PC-3 (cell line): ENCODE results near the gene IRF2.

ENCODE experiments used
- EZH2 ChIP-seq: fragments of 300-600 bp; sonication (generic); IDR thresholded peaks from one replicate; pipeline ENCODE4 v1.6.1; 2017; ENCODE audit warnings: antibody characterized with exemption, mild to moderate bottlenecking, low read length; ENCODE audit not compliant: unreplicated experiment
- EZH2phosphoT487 ChIP-seq: fragments of 300-600 bp; sonication (generic); IDR thresholded peaks from 2 replicates; pipeline ENCODE4 v1.6.1; 2018; ENCODE audit warnings: mild to moderate bottlenecking, antibody characterized with exemption, low read length, borderline replicate concordance
- TF ChIP-seq, protein P1 (sequence below): fragments of 300-600 bp; sonication (generic); conservative IDR thresholded peaks from 2 replicates; pipeline ENCODE4 v1.5.1; 2017; ENCODE audit warnings: antibody characterized with exemption, low read depth, mild to moderate bottlenecking, low read length

DNA sequence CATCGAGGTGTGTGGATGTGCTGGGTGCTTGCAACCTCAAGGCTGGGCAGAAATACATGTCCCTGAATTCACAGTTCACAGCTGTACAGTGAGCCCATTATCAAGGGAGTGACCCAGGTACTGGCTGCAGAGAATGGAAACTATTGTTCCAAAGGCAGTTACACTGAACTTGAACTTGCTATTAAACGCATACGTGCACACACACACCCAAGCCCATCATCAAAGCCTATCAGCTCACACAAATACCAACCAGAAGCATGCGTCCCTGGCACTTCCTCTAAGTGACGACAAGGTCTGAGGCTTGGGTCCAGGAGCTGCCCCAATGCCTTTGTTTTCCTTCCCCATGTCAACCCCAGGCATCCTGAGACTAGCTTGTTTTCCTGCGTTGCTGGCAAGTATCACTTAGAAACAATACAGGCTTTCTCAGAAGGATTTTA, 88.6 kb downstream of the IRF2 start:
- no peak for TF ChIP-seq EZH2
- TF ChIP-seq, protein P1, sequence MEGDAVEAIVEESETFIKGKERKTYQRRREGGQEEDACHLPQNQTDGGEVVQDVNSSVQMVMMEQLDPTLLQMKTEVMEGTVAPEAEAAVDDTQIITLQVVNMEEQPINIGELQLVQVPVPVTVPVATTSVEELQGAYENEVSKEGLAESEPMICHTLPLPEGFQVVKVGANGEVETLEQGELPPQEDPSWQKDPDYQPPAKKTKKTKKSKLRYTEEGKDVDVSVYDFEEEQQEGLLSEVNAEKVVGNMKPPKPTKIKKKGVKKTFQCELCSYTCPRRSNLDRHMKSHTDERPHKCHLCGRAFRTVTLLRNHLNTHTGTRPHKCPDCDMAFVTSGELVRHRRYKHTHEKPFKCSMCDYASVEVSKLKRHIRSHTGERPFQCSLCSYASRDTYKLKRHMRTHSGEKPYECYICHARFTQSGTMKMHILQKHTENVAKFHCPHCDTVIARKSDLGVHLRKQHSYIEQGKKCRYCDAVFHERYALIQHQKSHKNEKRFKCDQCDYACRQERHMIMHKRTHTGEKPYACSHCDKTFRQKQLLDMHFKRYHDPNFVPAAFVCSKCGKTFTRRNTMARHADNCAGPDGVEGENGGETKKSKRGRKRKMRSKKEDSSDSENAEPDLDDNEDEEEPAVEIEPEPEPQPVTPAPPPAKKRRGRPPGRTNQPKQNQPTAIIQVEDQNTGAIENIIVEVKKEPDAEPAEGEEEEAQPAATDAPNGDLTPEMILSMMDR: no peak
- TF ChIP-seq EZH2phosphoT487: no peak
